BE2C (cell line): ENCODE results near the gene HMGB4.

Experiments
- DNase-seq: peaks from one replicate; pipeline ENCODE4 v3.0.0-alpha.2; 2020
- H3K27me3 ChIP-seq: fragments of 250-450 bp; sonication (Bioruptor Pico); 2 replicates; pipeline ENCODE4 v1.5.1; 2020; ENCODE audit warnings: mild to moderate bottlenecking
- H3K36me3 ChIP-seq: fragments of 250-450 bp; sonication (Bioruptor Pico); 2 replicates; pipeline ENCODE4 v1.5.1; 2020; ENCODE audit warnings: mild to moderate bottlenecking
- H3K4me1 ChIP-seq: fragments of 250-450 bp; sonication (Bioruptor Pico); 2 replicates; pipeline ENCODE4 v1.5.1; 2020
- H3K4me3 ChIP-seq: 2 replicates; pipeline ENCODE4 v1.5.1; 2011; ENCODE audit warnings: low read depth, low read length
- H3K9me3 ChIP-seq: fragments of 250-450 bp; sonication (Bioruptor Pico); 2 replicates; pipeline ENCODE4 v1.5.1; 2020
- CTCF ChIP-seq: IDR thresholded peaks from 2 replicates; pipeline ENCODE4 v1.5.1; 2012; ENCODE audit warnings: mild to moderate bottlenecking, low read depth, low read length

The HMGB4 gene

GRCh38 chr1:33860671-33861070 is 3.2 kb upstream of the HMGB4 start:
- Histone ChIP-seq H3K27me3 (no peaks in the 10 kb centered on the region), H3K4me1 (no peaks in the 10 kb centered on the region), H3K4me3 (no peak overlapping the region), H3K36me3 (no peaks in the 10 kb centered on the region), H3K9me3 (no peaks in the 10 kb centered on the region)
- TF ChIP-seq CTCF = no peak
- DNase-seq = no peak

- DNase-seq = no peak
Measured at GRCh38 chr1:33864460-33865389, 846 bp downstream of the HMGB4 start.

GRCh38 chr1:33866281-33866680 is 2.4 kb downstream of the HMGB4 start:
- no peak for TF ChIP-seq CTCF
- H3K4me1 ChIP-seq = no peaks in the 10 kb centered on the region
- no peaks in the 10 kb centered on the region for H3K27me3 ChIP-seq
- H3K9me3 ChIP-seq = no peaks in the 10 kb centered on the region
- H3K36me3 ChIP-seq = no peaks in the 10 kb centered on the region
- no peak for DNase-seq
- H3K4me3 ChIP-seq = no peak overlapping the region

More at GRCh38 chr1:33864460-33865389, 846 bp downstream of the HMGB4 start:
- no peak overlapping the region for H3K4me3 ChIP-seq
- H3K36me3 ChIP-seq = no peaks in the 10 kb centered on the region
- H3K4me1 ChIP-seq = no peaks in the 10 kb centered on the region
- TF ChIP-seq CTCF = no peak
- H3K9me3 ChIP-seq = no peaks in the 10 kb centered on the region
- H3K27me3 ChIP-seq = no peaks in the 10 kb centered on the region

- TF ChIP-seq CTCF = no peak
Measured at GRCh38 chr1:33867684-33868083, 3.8 kb downstream of the HMGB4 start.

GRCh38 chr1:33872275-33872674 is 8.4 kb downstream of the HMGB4 start:
- DNase-seq = no peak
- Histone ChIP-seq H3K4me1 (no peaks in the 10 kb centered on the region), H3K36me3 (no peaks in the 10 kb centered on the region), H3K9me3 (no peaks in the 10 kb centered on the region), H3K27me3 (no peaks in the 10 kb centered on the region), H3K4me3 (no peak overlapping the region)
- TF ChIP-seq CTCF = no peak

More at GRCh38 chr1:33867684-33868083, 3.8 kb downstream of the HMGB4 start:
- Histone ChIP-seq H3K9me3 (no peaks in the 10 kb centered on the region), H3K27me3 (no peaks in the 10 kb centered on the region), H3K4me1 (no peaks in the 10 kb centered on the region), H3K36me3 (no peaks in the 10 kb centered on the region), H3K4me3 (no peak overlapping the region)
- DNase-seq = no peak

GRCh38 chr1:33872683-33873082 is 8.8 kb downstream of the HMGB4 start:
- Histone ChIP-seq H3K4me1 (no peaks in the 10 kb centered on the region), H3K36me3 (no peaks in the 10 kb centered on the region), H3K9me3 (no peaks in the 10 kb centered on the region), H3K4me3 (no peak overlapping the region), H3K27me3 (no peaks in the 10 kb centered on the region)
- no peak for DNase-seq
- no peak for TF ChIP-seq CTCF
